ENCODE results near the gene TBC1D22A.

- TF ChIP-seq CTCF (IDR thresholded peaks at IDR 0.05) = no peak
- no peak for TF ChIP-seq POLR2A (IDR thresholded peaks at IDR 0.05)
These were observed 413.6 kb downstream of the TBC1D22A start for GRCh38 chr22:47176026-47176389.
